GM21367 (cell line): Measurements from ENCODE around the gene HMCN2.

Experiments used
- ATAC-seq: cut with Tn5 transposase; IDR thresholded peaks from one replicate; pipeline ENCODE4 v1.9.1; 2021; ENCODE audit not compliant: unreplicated experiment

Gene HMCN2

DNA sequence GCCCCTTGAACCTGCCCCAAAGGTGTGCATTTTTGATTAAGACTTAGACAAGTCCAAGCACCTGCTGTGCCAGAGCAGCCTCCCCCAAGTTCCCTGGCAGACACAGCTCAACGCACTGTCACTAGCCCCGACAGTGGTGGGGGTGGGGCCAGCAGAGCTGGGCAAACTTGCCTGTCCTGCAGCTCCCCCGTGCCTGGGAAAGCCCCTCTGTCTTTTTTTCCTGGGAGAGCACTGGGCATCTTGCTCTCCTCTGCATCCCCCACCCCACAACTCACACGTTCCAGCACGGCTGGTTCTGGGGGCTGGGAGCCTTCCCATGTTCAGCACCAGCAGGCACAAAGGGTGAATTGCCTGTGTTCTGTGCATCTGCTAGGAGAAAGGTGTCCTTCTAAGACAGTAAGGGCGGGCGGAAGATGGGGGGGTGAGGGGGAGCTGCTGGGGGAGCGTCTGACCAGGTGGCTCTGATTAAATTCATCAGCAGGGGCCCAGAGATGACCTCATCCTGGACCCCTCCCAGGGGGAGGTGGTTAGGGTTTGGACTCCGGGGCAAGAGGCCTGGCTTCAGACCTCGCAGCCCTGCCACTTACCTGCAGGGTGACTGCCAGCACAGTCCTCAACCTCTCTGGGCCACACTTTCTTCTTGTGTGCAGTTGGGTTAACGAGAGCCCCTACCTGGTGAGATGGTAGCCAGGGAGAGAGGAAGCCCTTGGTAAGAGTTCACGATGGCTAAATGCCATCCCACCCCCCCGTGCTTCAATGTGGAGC lies 23.5 kb downstream of the HMCN2 start:
- ATAC-seq, result no peak

DNA sequence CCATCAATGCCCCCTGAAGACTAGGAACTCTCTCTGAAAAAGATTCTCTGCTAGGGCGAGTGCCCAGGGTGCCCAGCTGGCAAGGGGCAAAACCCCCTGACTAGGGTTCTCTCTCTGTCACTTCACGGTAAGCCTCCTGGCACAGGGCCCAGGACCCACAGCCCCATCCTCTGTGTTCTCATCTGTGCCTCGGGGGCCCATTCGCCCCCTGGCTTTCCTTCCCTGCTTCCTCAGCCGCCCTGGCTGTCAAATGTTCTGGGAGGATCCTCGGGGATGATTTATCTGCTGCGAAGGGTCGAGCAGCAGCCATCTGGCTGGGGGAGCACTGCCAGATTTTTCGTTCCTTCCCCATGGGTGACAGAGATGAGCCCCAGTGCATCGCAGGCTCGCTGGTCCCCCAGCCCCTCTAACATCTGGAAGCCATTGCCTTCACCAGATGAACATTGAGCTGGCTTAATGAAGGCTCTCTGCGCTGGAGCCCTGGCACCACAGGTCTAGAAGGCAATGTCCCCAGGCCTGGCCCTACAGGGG lies 24.2 kb downstream of the HMCN2 start:
- no peak for ATAC-seq

DNA sequence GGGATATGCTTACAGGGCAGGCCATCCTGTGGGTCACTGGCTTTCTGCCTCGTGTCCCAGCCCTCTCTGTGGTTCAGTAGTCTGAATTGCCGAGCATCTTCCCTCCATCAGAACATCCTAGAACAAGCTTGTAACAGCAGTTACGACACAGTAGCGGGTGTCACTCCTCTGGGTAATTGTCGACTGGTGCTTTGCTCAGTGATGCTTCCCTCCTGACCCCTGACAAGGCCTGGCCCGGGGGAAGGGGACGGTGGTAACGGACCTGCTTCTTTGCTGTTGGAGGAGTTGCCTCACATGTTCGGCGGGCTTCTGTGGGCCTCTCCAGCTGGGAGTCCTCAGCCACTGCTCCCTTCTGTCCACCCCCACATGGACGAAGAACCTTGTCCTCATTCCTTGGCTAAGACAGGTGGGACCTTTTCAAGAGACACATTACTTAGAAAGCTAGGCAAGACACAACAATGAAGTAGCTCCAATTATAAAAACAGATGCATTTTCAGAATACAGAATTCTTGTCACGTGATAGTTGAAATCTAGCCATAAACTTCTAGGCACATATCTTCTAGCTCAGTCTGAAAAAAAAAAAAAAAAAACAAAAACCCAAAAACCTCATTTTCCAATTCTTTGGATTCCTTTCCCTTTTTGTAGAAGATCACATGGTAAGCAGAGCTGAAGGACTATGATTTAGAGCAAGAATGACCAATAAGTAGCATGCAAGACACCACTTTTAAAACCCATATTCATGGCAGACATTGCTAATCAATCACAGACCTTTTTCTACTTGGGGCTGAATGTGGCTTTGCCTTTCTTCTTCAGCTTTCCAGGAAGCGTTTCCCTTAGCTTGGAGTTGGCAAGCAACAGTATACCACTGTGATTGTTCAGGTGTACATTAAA lies 25.0 kb downstream of the HMCN2 start:
- ATAC-seq, result no peak

DNA sequence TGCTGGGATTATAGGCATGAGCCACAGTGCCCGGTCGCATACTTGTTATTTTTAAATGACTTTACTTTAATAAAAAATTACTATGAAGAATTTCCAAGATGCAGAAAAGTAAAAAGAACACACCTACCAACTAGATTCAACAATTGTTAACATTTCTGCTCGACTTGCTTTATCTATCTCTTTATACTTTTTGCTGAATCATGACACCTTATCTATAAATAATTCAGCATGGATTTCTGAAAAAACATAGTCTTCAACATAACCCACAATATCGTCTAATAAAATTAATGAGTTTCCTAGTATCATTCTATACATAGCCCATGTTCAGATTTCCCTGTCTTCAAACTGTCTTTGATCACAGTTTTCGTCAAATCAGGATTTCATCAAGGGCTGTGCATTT lies 25.9 kb downstream of the HMCN2 start:
- no peak for ATAC-seq

DNA sequence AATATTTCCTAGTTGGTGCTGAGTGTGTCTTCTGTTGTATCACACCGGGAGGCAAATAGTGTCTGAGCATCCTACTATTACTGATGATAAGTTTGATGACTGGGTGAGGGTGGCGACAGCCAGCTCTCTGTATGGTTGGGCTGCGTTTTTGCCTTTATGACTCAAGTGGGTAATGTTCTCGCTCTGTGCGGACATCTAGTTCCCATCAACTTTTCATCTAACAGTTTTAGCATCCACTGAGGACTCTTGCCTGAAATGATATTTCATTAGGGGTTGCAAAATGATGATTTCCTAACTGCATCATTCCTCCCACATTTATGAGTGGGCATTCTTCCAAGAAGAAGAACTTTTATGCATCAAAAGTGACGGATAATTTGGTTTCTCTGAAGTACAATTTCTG lies 26.5 kb downstream of the HMCN2 start:
- ATAC-seq, result no peak

DNA sequence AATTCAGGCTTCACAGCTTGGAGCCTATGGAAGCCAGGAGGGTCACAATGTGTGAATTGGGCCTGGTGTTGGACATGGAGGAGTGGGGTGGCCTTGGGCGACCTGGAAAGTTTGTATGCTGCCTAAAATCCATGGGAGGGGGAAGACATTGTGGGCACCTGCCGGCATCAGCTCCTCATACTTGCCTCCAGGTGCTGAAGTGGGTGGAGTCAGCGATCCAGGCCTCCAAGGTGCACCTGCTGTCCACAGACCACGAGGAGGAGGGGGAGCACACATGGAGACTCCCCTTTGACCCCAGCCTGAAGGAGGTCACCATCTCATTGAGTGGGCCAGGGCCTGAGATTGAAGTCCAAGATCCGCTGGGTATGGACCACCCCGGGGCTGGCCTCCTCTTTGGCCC lies 29.1 kb downstream of the HMCN2 start:
- no peak for ATAC-seq

DNA sequence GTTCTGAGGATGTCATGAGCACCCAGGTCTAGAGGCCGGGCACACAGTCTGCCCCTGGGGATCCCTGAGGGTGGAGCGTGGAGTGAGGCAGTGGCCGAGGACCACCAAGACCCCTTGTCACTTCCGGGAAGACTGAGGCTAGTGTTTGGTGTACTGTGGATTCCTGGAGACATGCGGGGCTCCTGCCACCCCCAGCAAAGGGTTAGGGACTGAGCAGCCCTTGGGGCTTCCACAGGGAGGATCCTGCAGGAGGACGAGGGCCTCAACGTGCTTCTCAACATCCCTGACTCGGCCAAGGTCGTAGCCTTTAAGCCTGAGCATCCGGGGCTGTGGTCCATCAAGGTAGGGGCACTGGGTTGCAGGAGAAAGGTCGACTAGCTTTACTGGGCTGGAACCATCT lies 29.9 kb downstream of the HMCN2 start:
- no peak for ATAC-seq

DNA sequence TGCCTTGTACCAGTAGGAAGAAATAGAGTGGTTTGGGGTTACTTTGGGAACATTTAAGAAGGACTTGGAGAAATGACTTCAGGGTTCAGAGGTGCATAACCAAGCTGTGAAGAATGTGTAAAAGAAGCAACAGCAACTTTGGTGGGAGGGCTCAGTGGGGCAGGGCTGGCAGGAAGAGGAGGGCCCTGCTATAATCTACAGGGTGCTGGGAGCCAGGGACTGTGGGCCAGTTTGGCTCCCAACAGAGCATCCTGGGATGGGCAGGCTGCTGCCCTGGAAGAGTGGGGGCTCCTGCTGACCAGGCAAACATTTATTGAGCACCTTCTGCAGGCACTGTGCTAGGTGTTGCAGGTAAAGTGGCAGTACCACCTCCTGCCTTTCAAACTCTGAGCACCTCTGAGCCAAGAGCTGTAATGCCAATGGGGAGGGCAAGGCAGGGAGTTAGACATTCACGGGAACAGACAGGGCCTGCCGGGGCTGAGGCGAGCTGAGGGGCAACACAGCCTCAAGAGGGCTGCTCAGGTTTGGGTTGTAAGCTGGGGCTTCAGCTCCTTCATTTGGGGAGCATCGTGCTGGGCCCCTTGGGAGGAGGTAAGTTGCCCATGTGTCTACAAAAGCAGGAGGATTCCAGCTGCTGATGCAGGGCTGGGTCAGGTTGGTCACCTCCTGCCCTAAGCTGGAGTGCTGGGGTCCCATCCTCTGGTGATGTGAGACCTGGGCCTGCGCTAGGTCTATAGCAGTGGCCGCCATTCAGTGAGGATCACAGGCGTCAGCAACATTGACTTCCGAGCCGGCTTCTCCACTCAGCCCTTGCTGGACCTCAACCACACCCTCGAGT lies 30.6 kb downstream of the HMCN2 start:
- no peak for ATAC-seq

DNA sequence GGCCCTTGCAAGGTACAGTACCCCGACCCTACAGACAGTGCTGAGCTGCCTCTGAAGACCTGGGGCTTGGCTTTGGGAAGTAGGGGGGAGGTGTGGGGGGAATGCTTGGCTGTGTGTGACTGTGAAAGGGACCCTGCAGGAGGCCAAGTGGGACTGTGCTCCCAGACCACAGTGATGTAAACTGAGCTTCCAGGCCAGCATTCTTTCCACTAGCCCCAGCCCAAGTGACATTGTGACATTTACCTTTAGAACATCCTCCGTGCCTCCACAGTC lies 31.2 kb downstream of the HMCN2 start:
- ATAC-seq, result no peak

DNA sequence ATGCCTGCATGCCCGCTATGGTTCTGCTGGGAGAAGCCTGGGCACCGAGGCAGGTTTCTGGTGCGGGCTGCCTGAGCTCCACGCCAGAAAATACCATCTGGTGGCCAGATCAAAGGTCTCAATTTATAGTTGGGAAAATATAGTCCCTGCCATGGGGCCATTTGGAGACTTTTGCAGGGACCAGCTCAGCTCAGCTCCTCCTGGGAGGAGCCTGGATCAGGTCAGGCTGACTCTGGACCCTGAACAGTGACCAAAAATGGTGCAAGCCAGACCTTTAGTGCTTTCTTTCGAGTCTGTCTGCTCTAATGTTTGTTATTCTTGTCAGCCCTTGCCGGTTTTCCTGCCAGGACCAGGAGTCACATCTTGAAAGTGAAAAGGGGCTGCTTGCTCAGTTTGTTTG lies 31.8 kb downstream of the HMCN2 start:
- ATAC-seq, result no peak

DNA sequence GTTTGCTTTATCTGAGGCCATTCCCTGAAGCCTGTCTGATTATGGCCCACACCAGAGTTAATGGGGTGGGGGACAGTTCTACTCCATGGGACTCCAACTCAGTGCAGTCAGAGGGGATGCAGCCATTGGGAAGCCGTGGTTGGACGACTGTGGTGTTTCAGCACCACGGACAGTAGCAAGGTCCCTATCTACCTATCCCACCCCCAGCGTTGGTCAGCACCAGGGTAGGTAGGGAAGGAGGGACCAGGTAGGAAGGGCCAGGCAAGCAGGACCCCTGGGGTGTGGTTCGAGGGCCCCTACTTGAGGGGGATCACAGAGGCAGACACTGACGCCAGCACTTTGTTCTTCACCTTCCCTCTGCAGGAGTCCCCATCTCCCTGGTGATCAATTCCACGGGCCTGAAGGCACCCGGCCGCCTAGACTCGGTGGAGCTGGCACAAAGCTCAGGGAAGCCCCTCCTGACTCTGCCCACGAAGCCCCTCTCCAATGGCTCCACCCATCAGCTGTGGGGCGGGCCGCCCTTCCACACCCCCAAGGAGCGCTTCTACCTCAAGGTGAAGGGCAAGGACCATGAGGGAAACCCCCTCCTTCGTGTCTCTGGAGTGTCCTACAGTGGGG lies 33.2 kb downstream of the HMCN2 start:
- no peak for ATAC-seq

DNA sequence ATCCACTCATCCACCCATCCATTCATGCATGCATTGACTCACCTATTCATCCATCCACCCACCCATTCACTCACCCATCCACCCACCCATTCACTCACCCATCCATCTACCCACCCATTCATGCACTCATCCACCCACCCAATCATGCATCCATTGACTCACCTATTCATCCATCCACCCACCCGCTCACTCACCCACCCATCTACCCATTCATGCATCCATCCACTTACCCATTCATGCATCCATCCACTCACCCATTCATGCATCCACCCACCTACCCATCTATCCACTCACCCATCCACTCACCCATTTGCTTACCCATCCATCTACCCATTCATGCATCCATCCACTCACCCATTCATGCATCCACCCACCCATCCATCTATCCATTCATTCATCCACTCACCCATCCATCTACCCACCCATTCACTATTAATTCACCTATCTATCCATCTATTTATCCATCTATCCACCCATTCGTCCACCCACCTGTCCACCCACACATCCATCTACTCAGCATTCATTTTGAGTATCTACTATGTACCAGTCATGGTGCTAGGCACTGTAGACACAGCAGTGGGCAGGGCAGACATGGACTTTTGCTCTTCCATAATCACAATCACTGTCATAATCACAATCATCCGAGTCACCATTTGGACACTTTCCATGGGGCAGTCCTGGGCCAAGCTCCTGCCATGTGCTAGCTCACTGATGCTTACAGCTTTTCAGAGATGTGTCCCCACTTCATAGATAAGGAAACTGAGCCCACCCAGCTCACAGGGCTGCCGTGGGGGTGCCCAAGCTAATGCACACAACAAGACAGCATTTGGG lies 34.4 kb downstream of the HMCN2 start:
- ATAC-seq, result no peak

DNA sequence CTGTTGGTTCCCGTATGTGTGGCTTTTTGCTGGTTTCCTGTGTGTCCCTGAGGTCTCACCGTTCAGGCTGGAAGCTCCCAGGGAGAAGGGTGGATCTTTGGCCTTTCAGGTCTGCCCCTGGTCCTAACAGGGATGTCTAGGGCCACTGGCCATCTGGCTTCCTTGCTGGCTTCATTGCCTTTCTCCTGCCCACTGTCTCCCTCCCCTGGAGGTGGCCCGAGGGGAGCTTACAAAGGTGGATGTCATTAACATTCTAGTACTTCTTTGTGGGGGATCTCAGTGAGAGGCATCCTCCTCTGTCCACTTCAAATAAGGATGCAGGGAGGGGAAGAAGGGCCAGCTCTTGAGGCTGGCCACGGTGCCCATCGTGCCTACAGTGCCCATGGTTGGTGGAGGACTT lies 35.2 kb downstream of the HMCN2 start:
- ATAC-seq, result no peak

DNA sequence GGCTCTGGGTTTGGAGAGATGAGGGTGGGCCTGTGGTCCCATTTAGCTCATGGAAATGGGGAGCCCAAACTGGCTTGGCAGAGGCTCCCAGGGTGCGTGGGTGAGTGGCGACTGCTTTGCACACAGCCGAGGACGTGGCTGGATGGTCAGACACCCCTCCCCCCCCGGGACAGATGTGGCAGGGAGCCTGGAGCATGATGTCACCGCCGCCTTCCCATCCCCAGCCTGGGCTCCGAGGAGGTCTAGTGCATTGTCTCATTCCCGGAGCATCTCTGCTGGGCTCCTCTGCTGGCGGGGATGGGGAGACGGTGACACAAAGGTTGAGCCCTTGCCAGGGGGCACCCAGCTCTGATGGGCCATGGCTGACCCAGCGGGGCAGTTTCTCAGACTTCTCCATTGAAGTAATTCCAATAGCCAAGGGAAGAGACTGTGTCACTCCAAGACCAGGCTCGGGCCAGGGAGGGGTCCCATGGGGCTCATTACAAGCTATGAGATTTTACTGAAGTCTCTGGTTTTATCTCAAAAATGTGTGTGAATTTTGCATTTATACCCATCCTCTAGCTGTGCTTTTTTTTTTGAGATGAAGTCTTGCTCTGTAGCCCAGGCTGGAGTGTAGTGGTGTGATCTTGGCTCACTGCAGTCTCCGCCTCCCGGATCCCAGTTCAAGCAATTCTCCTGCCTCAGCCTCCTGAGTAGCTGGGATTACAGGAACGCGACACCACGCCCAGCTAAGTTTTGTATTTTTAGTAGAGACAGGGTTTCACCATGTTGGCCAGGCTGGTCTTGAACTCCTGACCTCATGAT lies 36.1 kb downstream of the HMCN2 start:
- ATAC-seq, result no peak

DNA sequence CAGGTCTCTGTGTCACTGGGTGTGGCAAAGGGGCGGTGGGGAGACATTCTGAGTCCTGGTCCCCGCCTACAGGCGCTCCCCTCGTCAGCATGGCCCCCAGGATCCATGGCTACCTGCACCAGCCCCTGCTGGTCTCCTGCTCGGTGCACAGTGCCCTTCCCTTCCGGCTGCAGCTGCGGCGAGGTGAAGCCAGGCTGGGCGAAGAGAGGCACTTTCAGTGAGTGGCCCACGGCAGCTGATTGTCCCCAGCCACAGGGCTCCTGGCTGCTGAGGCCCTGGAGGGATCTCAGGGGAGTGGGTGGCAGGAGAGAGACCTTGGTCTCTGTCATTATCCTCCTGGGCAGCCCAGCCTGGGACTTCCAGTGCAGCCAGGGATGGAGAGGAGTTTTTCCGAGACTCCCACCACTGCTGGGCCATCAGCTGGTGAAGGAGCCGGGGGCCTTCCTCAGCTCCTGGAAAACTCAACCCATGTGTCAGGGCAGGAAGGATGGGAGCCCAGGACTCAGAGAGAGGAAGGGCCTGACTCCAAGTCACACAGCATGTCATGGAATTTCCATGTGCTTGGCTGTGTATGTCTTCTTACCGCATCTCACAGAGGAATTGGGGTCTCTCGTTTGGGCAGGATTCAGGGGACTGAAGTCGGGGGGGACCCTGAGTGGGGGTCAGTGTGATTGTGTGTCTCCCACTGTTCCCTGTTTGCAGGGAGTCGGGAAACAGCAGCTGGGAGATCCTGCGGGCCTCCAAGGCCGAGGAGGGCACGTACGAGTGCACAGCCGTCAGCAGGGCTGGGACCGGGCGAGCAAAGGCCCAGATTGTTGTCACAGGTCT lies 37.4 kb downstream of the HMCN2 start:
- no peak for ATAC-seq

DNA sequence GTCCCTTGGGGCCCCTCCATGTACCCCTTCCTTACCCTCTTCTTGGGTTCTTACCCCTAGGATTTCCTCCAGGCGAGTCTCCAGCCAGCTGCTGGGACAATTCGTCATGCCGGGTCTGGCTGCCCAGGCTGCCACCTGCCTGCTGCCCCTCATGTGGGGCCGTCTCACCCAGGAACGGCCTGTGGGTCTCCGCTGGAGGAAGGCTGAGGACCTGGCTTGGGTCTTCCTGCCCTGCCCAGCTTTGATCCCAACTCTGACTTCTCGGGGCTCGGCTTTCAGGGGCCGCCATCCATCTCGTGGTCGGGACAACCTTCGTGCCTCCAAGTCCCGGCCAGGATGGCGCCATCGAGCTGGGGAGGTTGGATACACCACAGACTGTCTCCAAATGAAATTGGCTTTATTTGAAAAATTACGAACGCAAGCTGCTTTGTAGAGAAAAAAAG lies 38.1 kb downstream of the HMCN2 start:
- ATAC-seq, result no peak

DNA sequence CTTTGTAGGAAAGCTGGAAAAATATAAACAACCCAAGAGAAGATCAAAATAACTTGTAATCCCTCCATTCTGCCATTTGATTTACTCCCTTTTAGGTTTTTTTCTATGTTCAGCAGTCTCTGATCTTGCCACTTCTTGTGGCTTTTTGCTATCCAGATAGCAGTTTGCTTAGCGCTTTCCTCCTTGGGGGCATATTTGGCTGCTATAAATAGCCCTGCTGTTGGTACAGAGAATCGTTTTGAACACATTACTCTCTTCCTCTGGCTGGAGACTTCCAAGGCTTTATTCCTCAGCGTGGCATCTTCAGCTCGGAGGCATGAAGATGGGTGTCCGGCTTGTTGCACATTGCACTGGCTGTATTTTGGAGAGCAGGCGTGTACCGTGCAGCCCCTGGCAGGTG lies 38.6 kb downstream of the HMCN2 start:
- no peak for ATAC-seq

DNA sequence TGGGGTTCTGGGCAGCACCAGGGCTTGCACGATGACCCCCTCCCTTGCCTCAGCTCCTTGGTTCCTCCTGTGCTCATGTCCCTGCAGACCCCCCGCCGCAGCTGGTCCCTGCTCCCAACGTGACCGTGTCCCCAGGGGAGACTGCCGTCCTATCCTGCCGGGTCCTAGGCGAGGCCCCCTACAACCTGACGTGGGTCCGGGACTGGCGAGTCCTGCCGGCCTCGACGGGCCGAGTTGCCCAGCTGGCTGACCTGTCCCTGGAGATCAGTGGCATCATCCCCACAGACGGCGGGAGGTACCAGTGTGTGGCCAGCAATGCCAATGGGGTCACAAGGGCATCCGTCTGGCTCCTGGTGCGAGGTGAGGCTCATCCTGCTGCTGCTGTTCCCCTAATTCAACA lies 39.1 kb downstream of the HMCN2 start:
- ATAC-seq, result no peak
